ENCODE results near the gene CEBPG.

DNA sequence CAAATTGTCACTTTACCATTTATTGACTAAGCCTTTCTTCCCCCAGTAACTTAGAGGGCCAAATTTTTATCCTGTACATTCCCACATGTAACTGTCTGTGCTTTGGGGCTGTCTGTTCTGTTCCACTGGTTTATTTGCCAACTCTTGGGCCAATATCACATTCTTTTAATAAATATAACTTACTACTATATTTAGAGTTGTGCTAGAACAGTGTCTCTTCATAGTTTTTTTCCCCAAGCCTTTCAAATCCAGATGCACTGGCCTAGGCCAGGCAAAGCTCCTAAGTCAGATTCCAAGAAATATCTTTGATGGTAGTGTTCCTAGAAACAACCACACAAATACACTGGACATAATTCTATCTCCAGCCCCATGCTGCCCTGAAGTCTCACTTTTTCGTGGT, 16.0 kb upstream of the CEBPG start:
- TF ChIP-seq, protein P1, sequence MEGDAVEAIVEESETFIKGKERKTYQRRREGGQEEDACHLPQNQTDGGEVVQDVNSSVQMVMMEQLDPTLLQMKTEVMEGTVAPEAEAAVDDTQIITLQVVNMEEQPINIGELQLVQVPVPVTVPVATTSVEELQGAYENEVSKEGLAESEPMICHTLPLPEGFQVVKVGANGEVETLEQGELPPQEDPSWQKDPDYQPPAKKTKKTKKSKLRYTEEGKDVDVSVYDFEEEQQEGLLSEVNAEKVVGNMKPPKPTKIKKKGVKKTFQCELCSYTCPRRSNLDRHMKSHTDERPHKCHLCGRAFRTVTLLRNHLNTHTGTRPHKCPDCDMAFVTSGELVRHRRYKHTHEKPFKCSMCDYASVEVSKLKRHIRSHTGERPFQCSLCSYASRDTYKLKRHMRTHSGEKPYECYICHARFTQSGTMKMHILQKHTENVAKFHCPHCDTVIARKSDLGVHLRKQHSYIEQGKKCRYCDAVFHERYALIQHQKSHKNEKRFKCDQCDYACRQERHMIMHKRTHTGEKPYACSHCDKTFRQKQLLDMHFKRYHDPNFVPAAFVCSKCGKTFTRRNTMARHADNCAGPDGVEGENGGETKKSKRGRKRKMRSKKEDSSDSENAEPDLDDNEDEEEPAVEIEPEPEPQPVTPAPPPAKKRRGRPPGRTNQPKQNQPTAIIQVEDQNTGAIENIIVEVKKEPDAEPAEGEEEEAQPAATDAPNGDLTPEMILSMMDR (IDR thresholded peaks at IDR 0.05) = no peak
- no peak for TF ChIP-seq EZH2 (IDR thresholded peaks at IDR 0.05; ENCODE audit: borderline replicate concordance, insufficient read depth, low read depth, low read length, poor library complexity, severe bottlenecking)

All from B cell (primary cell).